Karpas-422 (cell line): Measurements from ENCODE around the gene ACTN4. TPM values are rescaled to one million over a fixed set of nuclear protein-coding genes. Genes with fewer than 3 reads are reported as not detected.
"Not testable (repeated sequence)": the region's sequence is repeated elsewhere in the genome, so short reads cannot be mapped to it uniquely, and the experiment has no call there.

ENCODE experiments used
- DNase-seq: peaks from one replicate; pipeline ENCODE4 v3.0.0-alpha.2; 2015
- H2AFZ ChIP-seq: fragments of 200-600 bp; sonication (generic); 2 replicates; pipeline ENCODE4 v1.6.1; 2014; ENCODE audit warnings: antibody characterized with exemption, low read length, mixed read lengths
- H3K27ac ChIP-seq: fragments of 200-600 bp; sonication (generic); 2 replicates; pipeline ENCODE4 v1.5.1; 2014; ENCODE audit warnings: mild to moderate bottlenecking, low read length, moderate library complexity
- H3K27me3 ChIP-seq: fragments of 200-600 bp; sonication (generic); 2 replicates; pipeline ENCODE4 v1.6.1; 2014; ENCODE audit warnings: low read length, mixed read lengths
- H3K36me3 ChIP-seq: fragments of 200-600 bp; sonication (generic); 2 replicates; pipeline ENCODE4 v1.6.1; 2014; ENCODE audit warnings: low read length, mixed read lengths; ENCODE audit not compliant: insufficient read depth
- H3K4me1 ChIP-seq: fragments of 200-600 bp; sonication (generic); 2 replicates; pipeline ENCODE4 v1.6.1; 2014; ENCODE audit warnings: mild to moderate bottlenecking, low read length, mixed read lengths
- H3K4me2 ChIP-seq: fragments of 200-600 bp; sonication (generic); 2 replicates; pipeline ENCODE4 v1.6.1; 2014; ENCODE audit warnings: low read length, low read depth, mild to moderate bottlenecking; ENCODE audit not compliant: poor library complexity, severe bottlenecking
- H3K4me3 ChIP-seq: fragments of 200-600 bp; sonication (generic); 2 replicates; pipeline ENCODE4 v1.5.1; 2014; ENCODE audit warnings: mild to moderate bottlenecking, antibody characterized with exemption, low read length, mixed read lengths
- H3K79me2 ChIP-seq: fragments of 200-600 bp; sonication (generic); 2 replicates; pipeline ENCODE4 v1.6.1; 2014; ENCODE audit warnings: mild to moderate bottlenecking, low read length, mixed read lengths
- H3K9ac ChIP-seq: fragments of 200-600 bp; sonication (generic); 2 replicates; pipeline ENCODE4 v1.6.0; 2014; ENCODE audit warnings: low read length
- H3K9me2 ChIP-seq: fragments of 200-600 bp; sonication (generic), shearing (Covaris generic); replicated peaks from 2 replicates; pipeline ENCODE4 v1.6.0; 2014; ENCODE audit warnings: mild to moderate bottlenecking, low read length, moderate library complexity; ENCODE audit not compliant: insufficient read depth
- H3K9me3 ChIP-seq: fragments of 300-700, 200-600 bp; sonication (generic); 2 replicates; pipeline ENCODE4 v1.6.1; 2014; ENCODE audit warnings: low read length, mixed read lengths
- H4K20me1 ChIP-seq: fragments of 200-600 bp; sonication (generic); 2 replicates; pipeline ENCODE4 v1.6.1; 2014; ENCODE audit warnings: mild to moderate bottlenecking, antibody characterized with exemption, low read length, low read depth; ENCODE audit not compliant: insufficient read depth
- total RNA-seq: library from RNA; depleted of rRNA; stranded (reverse); fragments of >200 nt; shearing (Covaris generic); gene quantifications from 2 replicates; pipeline ENCODE4 v1.2.3, GENCODE V29; 2014; ENCODE audit warnings: low replicate concordance

The ACTN4 gene
- total RNA-seq, 1 experiment from 2014 or later: 54.6 TPM

DNA sequence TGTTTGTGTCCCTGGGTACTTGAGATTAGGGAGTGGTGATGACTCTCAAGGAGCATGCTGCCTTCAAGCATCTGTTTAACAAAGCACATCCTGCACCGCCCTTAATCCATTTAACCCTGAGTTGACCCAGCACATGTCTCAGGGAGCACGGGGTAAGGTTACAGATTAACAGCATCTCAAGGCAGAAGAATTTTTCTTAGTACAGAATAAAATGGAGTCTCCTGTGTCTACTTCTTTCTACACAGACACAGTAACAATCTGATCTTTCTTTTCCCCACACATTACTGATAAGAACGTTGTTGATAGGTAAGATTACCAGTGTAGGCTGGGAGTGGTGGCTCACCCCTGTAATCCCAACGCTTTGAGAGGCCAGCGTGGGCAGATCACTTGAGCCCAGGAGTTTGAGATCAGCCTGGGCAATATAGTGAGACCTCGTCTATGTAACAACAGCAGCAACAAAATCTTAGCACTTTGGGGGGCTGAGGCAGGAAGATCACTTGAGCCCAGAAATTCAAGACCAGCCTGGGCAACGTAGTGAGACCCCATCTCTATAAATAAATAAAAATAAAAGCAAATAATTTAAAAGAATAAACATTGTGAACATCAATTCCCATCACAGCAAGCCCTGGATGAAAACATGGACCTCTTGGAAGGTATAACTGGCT is 15.5 kb upstream of the ACTN4 start:
- not testable (repeated sequence) for H3K4me2 ChIP-seq, H3K27ac ChIP-seq, H3K9me3 ChIP-seq, H3K9ac ChIP-seq, H3K4me3 ChIP-seq, H4K20me1 ChIP-seq, H3K27me3 ChIP-seq, H2AFZ ChIP-seq, H3K79me2 ChIP-seq, H3K9me2 ChIP-seq, DNase-seq
- Histone ChIP-seq H3K4me1 (peaks cover 16% of the 10 kb centered on the region), H3K36me3 (peaks cover 28% of the 10 kb centered on the region)

DNA sequence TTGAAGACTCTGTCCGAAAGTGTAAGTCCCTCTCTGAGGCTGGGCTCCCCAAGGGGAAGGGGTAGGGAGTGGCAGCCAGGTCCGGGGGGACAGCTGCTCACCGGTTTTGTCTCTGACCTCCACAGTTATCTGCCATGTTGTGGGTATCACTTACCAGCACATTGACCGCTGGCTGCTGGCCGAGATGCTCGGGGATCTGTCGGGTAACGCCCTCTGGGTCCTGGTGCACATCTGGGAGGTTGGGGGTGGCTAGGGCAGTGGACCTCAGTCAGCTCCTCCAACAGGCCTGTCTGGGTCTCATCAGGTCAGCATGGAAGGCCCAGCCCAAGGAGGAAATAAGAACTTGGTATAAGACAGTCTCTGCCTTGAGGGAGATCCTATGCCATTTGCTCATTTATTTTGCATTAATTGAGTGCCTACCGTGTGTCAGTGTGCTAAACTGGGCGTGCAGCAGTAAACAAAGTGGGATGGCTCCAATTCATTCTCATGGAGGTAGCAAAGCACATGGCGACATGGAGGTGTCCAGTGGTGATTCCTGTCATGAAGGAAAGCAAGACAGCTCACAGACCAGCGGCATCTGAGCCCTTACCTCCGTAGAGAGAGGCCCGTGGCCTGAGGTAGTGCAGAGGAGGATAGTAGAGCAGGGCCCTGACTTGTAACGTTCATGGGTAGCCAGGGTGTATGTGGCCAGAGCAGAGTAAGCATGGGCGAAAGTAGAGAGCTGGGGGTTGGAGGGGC is 14.8 kb upstream of the ACTN4 start:
- peaks cover 26% of the 10 kb centered on the region for H3K36me3 ChIP-seq
- DNase-seq: no peak
- H3K79me2 ChIP-seq: no peaks in the 10 kb centered on the region

DNA sequence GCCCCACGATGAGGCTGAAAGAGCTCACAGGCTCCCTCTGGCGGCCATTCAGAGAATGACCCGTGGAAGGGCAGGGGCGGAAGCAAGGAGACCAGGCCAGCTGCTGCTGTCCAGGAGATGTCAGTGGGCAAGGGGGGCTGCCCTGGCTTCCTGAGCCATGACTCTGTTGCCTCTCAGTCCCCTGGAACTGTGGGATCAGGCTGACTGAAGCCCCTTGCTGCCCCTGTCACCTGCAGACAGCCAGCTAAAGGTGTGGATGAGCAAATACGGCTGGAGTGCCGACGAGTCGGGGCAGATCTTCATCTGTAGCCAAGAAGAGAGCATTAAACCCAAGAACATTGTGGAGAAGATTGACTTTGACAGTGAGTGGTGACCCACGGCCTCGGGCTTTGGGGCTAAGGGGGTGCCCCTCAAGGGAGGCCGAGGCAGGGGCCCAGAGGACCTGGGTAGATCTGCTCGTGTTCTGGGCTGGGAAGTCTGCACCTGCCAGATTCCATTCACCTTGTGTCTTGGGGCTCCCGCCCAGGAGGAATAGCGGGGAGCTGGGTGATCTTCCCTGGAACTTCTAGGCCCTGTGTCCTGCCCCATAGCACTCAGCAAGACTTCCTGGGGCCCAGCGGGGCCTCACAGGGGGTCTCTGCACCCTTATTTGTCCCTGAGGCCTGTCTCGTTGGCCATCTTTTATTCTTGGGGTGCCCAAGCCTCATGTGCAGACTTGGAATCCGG is 12.5 kb upstream of the ACTN4 start:
- no peaks in the 10 kb centered on the region for H3K79me2 ChIP-seq
- peaks cover 30% of the 10 kb centered on the region for H3K4me1 ChIP-seq
- no peak overlapping the region for H3K4me2 ChIP-seq
- no peaks in the 10 kb centered on the region for H3K9me2 ChIP-seq
- peak; percentile 87 for DNase-seq
- H3K9ac ChIP-seq: no peak overlapping the region
- no peak overlapping the region; the same call in 1 of the 2 replicates for H3K27ac ChIP-seq
- no peak overlapping the region for H2AFZ ChIP-seq
- H4K20me1 ChIP-seq: no peaks in the 10 kb centered on the region
- no peaks in the 10 kb centered on the region for H3K9me3 ChIP-seq
- no peaks in the 10 kb centered on the region for H3K27me3 ChIP-seq
- no peak overlapping the region for H3K4me3 ChIP-seq
- peaks cover 25% of the 10 kb centered on the region for H3K36me3 ChIP-seq

More for the DNA sequence above, 14.8 kb upstream of the ACTN4 start:
- Histone ChIP-seq H4K20me1 (no peaks in the 10 kb centered on the region), H3K27me3 (no peaks in the 10 kb centered on the region), H3K4me1 (peaks cover 18% of the 10 kb centered on the region), H3K4me2 (no peak overlapping the region), H3K9me2 (no peaks in the 10 kb centered on the region), H3K9ac (no peak overlapping the region), H3K4me3 (no peak overlapping the region), H2AFZ (no peak overlapping the region), H3K27ac (no peak overlapping the region), H3K9me3 (no peaks in the 10 kb centered on the region)

DNA sequence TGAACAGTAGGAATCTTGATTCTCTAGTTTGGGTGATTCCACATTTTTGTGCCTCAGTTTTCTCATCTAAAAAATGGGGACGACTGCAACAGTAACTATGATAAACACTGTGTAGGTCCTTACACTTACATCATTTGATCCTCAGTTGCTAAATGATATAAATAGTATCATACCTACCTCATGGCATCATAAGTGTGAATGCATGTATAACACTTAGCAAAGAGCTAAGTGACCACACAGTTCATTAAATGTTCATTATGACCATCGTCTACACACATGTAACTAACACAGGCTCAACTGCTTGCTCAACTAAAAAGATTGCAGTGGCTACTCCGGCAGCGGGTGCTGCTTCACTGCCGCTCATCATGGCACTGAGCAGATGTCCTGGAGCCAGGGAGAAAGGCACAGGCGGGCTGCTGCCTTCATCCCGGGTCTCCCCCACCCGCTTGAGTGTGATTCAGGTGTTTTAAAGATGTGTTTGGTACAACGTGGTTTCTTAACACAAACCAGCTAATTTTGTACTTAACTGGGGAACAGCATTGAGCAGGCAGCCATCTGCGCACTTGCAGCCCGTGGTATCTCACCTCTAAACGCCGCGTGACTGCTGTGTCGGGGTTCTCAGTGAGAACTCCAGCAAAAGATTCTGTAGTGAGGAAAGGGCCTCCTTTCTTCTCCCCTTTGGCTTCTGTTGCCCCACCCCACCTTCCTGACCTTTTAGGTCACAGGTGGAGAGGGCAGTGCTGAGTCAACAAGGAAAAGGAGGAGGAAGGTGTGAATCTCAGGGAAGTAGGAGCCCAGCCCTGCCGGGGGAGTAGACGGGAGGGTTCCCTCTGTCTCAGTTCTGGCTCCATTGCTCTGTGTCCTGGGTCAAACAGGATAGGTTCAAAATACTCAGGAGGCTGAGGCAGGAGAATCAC is 11.7 kb upstream of the ACTN4 start:
- no peak overlapping the region for H3K4me3 ChIP-seq
- H3K4me1 ChIP-seq: peaks cover 30% of the 10 kb centered on the region
- no peak for DNase-seq
- H2AFZ ChIP-seq: no peak overlapping the region
- H3K27me3 ChIP-seq: no peaks in the 10 kb centered on the region
- H3K27ac ChIP-seq: no peak overlapping the region
- H3K36me3 ChIP-seq: peaks cover 23% of the 10 kb centered on the region
- no peaks in the 10 kb centered on the region for H3K9me3 ChIP-seq
- H3K9ac ChIP-seq: no peak overlapping the region
- H3K79me2 ChIP-seq: no peaks in the 10 kb centered on the region
- no peak overlapping the region for H3K4me2 ChIP-seq
- no peaks in the 10 kb centered on the region for H3K9me2 ChIP-seq
- no peaks in the 10 kb centered on the region for H4K20me1 ChIP-seq

DNA sequence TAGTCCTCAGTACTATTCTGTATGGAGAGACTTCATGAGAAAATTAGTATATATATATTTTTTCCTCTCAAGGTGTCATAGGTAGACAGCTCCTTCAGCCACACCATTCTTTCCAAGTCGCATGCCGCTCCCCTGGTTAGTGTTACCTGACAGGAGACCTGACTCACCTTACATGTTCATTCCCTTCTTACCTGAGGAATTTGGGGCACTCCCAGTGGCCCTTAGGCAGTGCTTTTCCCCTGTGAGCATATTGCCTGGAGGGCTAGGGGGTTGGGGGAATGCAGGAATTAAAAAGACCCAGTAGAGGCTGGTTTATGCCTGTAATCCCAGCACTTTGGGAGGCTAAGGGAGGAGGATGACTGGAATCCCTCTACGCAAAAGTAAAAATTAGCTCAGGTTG is 9.0 kb upstream of the ACTN4 start:
- H3K36me3 ChIP-seq: peaks cover 12% of the 10 kb centered on the region
- no peak overlapping the region for H3K4me2 ChIP-seq
- no peaks in the 10 kb centered on the region for H4K20me1 ChIP-seq
- no peak overlapping the region for H3K9ac ChIP-seq
- H3K27me3 ChIP-seq: no peaks in the 10 kb centered on the region
- no peaks in the 10 kb centered on the region for H3K9me3 ChIP-seq
- H3K27ac ChIP-seq: peak overlapping the region; percentile 49
- no peaks in the 10 kb centered on the region for H3K9me2 ChIP-seq
- H3K79me2 ChIP-seq: no peaks in the 10 kb centered on the region
- DNase-seq: no peak
- H3K4me3 ChIP-seq: no peak overlapping the region
- peaks cover 37% of the 10 kb centered on the region for H3K4me1 ChIP-seq
- H2AFZ ChIP-seq: no peak overlapping the region

DNA sequence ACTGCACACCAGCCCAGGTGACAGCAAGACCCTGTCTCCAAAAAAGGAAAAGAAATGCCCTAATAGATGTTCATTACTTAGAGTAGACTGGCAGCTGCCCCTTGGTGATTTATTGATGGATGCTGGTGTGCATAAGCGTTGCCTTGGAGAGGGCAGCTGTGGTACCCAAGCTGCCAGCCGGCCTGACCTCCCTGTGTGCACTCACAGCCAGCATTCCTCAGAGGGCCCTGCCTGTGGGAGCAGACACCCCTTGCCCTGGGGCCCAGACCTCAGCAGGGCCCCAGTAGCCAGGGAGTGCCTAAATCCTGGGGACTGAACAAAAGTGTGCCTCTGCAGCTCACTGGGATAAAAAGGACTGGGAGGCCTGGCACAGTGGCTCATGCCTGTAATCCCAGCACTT is 7.8 kb upstream of the ACTN4 start:
- peaks cover 37% of the 10 kb centered on the region for H3K4me1 ChIP-seq
- no peaks in the 10 kb centered on the region for H3K27me3 ChIP-seq
- H3K4me2 ChIP-seq: no peak overlapping the region
- H3K9me2 ChIP-seq: no peaks in the 10 kb centered on the region
- H3K36me3 ChIP-seq: peaks cover 12% of the 10 kb centered on the region
- H3K9ac ChIP-seq: no peak overlapping the region
- no peaks in the 10 kb centered on the region for H3K9me3 ChIP-seq
- no peaks in the 10 kb centered on the region for H3K79me2 ChIP-seq
- DNase-seq: peak; percentile 65
- no peak overlapping the region for H3K4me3 ChIP-seq
- H4K20me1 ChIP-seq: no peaks in the 10 kb centered on the region
- peak overlapping the region; percentile 49 for H3K27ac ChIP-seq
- no peak overlapping the region for H2AFZ ChIP-seq

DNA sequence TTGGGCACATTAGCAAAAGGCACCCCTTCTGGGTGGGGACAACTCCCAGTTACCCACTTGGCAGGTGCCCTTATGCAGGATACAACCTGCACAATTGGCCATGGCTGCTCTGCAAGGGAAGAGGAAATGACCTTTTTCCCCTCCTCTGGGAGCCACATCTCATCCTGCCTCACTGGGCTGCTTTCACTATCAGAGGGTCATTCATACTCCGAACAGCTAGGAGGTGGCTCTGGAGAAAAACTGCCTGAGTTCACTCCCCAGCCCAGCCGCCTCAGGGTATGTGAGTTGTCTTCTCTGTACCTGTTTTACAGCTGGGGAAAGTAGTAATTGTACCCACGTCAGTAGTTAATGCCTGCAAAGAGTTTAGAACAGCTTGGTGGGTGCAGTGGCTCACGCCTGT is 7.1 kb upstream of the ACTN4 start:
- no peaks in the 10 kb centered on the region for H3K27me3 ChIP-seq
- no peaks in the 10 kb centered on the region for H3K9me2 ChIP-seq
- no peak overlapping the region for H3K9ac ChIP-seq
- peaks cover 31% of the 10 kb centered on the region for H3K4me1 ChIP-seq
- DNase-seq: no peak
- no peaks in the 10 kb centered on the region for H3K79me2 ChIP-seq
- H2AFZ ChIP-seq: no peak overlapping the region
- H3K36me3 ChIP-seq: peaks cover 5% of the 10 kb centered on the region
- H4K20me1 ChIP-seq: no peaks in the 10 kb centered on the region
- H3K4me3 ChIP-seq: no peak overlapping the region
- H3K27ac ChIP-seq: peak overlapping the region; percentile 49; the same call in 1 of the 2 replicates
- no peak overlapping the region for H3K4me2 ChIP-seq
- no peaks in the 10 kb centered on the region for H3K9me3 ChIP-seq
